ENCODE measurements around the gene XIRP2. TPM values are rescaled to one million over a fixed set of nuclear protein-coding genes. Genes with fewer than 3 reads are reported as not detected.

Gene XIRP2
- total RNA-seq, 4 donors from 2014 or later = 266 to 3,644 (median 977) TPM

GRCh38 chr2:167001165-167001564 is 112.9 kb downstream of the XIRP2 start:
- intact Hi-C loops (cut with DNase I; ENCODE audit: low total_unique reads) (no loop called here), in situ Hi-C loops (cut with MboI; ENCODE audit: low sequenced_read_pairs in 4 of 4) (no loop called here)
- H3K27ac ChIP-seq = no peak overlapping the region
- no peak overlapping the region for H3K4me3 ChIP-seq
- TF ChIP-seq CTCF (IDR thresholded peaks at IDR 0.05 in 4 of 5, conservative IDR thresholded peaks at IDR 0.05 in 1 of 5) (no peak), POLR2A (IDR thresholded peaks at IDR 0.05) (no peak)
- H3K4me1 ChIP-seq = no peaks in the 10 kb centered on the region
- H3K27me3 ChIP-seq = no peaks in the 10 kb centered on the region
- no peaks in the 10 kb centered on the region for H3K9me3 ChIP-seq
- no peaks in the 10 kb centered on the region for H3K36me3 ChIP-seq
- no peak for DNase-seq
- ATAC-seq = no peak

- DNase-seq = no peak
- H3K9me3 ChIP-seq = no peaks in the 10 kb centered on the region
- H3K36me3 ChIP-seq = no peaks in the 10 kb centered on the region
- ATAC-seq = no peak
- H3K4me1 ChIP-seq = no peaks in the 10 kb centered on the region
- intact Hi-C loops (cut with DNase I; ENCODE audit: low total_unique reads) (no loop called here), in situ Hi-C loops (cut with MboI; ENCODE audit: low sequenced_read_pairs in 4 of 4) (no loop called here)
- H3K4me3 ChIP-seq = no peak overlapping the region
- H3K27ac ChIP-seq = no peak overlapping the region
- TF ChIP-seq POLR2A (IDR thresholded peaks at IDR 0.05) = no peak
- TF ChIP-seq CTCF (IDR thresholded peaks at IDR 0.05 in 4 of 5, conservative IDR thresholded peaks at IDR 0.05 in 1 of 5) = no peak
- no peaks in the 10 kb centered on the region for H3K27me3 ChIP-seq
These were observed 116.8 kb downstream of the XIRP2 start for GRCh38 chr2:167005096-167005495.

- ATAC-seq = no peak
- Histone ChIP-seq H3K36me3 (no peaks in the 10 kb centered on the region), H3K9me3 (no peaks in the 10 kb centered on the region), H3K27me3 (no peaks in the 10 kb centered on the region), H3K4me1 (no peaks in the 10 kb centered on the region), H3K27ac (no peak overlapping the region), H3K4me3 (no peak overlapping the region)
- intact Hi-C loops (cut with DNase I; ENCODE audit: low total_unique reads) = no loop called here
- DNase-seq = no peak
- in situ Hi-C loops (cut with MboI; ENCODE audit: low sequenced_read_pairs in 4 of 4) = no loop called here
- TF ChIP-seq POLR2A (IDR thresholded peaks at IDR 0.05) (no peak), CTCF (IDR thresholded peaks at IDR 0.05 in 4 of 5, conservative IDR thresholded peaks at IDR 0.05 in 1 of 5) (no peak)
These were observed 124.9 kb downstream of the XIRP2 start for GRCh38 chr2:167013227-167013626.

GRCh38 chr2:167015806-167016205 is 127.5 kb downstream of the XIRP2 start:
- Histone ChIP-seq H3K4me3 (no peak overlapping the region), H3K27me3 (no peaks in the 10 kb centered on the region), H3K4me1 (no peaks in the 10 kb centered on the region), H3K27ac (no peak overlapping the region), H3K36me3 (no peaks in the 10 kb centered on the region), H3K9me3 (no peaks in the 10 kb centered on the region)
- DNase-seq (no peak), ATAC-seq (no peak)
- in situ Hi-C loops (cut with MboI; ENCODE audit: low sequenced_read_pairs in 4 of 4) = no loop called here
- TF ChIP-seq CTCF (IDR thresholded peaks at IDR 0.05 in 4 of 5, conservative IDR thresholded peaks at IDR 0.05 in 1 of 5) = no peak
- TF ChIP-seq POLR2A (IDR thresholded peaks at IDR 0.05) = no peak
- intact Hi-C loops (cut with DNase I; ENCODE audit: low total_unique reads) = no loop called here

- H3K9me3 ChIP-seq = no peaks in the 10 kb centered on the region
- DNase-seq = no peak
- H3K4me1 ChIP-seq = no peaks in the 10 kb centered on the region
- intact Hi-C loops (cut with DNase I; ENCODE audit: low total_unique reads) (no loop called here), in situ Hi-C loops (cut with MboI; ENCODE audit: low sequenced_read_pairs in 4 of 4) (no loop called here)
- H3K36me3 ChIP-seq = no peaks in the 10 kb centered on the region
- no peak overlapping the region for H3K27ac ChIP-seq
- no peak for ATAC-seq
- H3K4me3 ChIP-seq = no peak overlapping the region
- TF ChIP-seq POLR2A (IDR thresholded peaks at IDR 0.05) (no peak), CTCF (IDR thresholded peaks at IDR 0.05 in 4 of 5, conservative IDR thresholded peaks at IDR 0.05 in 1 of 5) (no peak)
- H3K27me3 ChIP-seq = no peaks in the 10 kb centered on the region
These were observed 128.7 kb downstream of the XIRP2 start for GRCh38 chr2:167017021-167017420.
